Erythroblast (primary cell): Measurements from ENCODE around the gene FAT2.

Experiments
- GATA1 ChIP-seq: IDR thresholded peaks from 2 replicates; pipeline ENCODE4 v1.6.1; 2011; ENCODE audit warnings: low read depth, mild to moderate bottlenecking, control low read depth, low read length, moderate library complexity
- POLR2A ChIP-seq: IDR thresholded peaks from 2 replicates; pipeline ENCODE4 v1.6.1; 2011; ENCODE audit warnings: mild to moderate bottlenecking, low read length

GRCh38 chr5:151618907-151619306 is 27.8 kb upstream of the FAT2 start:
- TF ChIP-seq POLR2A: no peak
- TF ChIP-seq GATA1: no peak
